Progenitor cell of endocrine pancreas (in vitro differentiated cells): Measurements from ENCODE around the gene KLHL17. TPM values are rescaled to one million over a fixed set of nuclear protein-coding genes. Genes with fewer than 3 reads are reported as not detected.

Experiments used
- DNase-seq: peaks from one replicate; pipeline ENCODE4 v3.0.0; 2021; ENCODE audit warnings: low spot score; ENCODE audit not compliant: unreplicated experiment
- H3K27ac Mint-ChIP-seq: 2 replicates; pipeline ENCODE4 v1.8.0; 2021; ENCODE audit warnings: mild to moderate bottlenecking, moderate library complexity, mixed read lengths
- H3K27me3 Mint-ChIP-seq: 2 replicates; pipeline ENCODE4 v1.8.0; 2021; ENCODE audit warnings: mixed read lengths
- H3K36me3 Mint-ChIP-seq: 2 replicates; pipeline ENCODE4 v1.8.0; 2022; ENCODE audit warnings: mixed read lengths; ENCODE audit not compliant: insufficient read depth
- H3K4me1 Mint-ChIP-seq: 2 replicates; pipeline ENCODE4 v1.8.0; 2021; ENCODE audit warnings: low read depth, mixed read lengths
- H3K4me3 Mint-ChIP-seq: 2 replicates; pipeline ENCODE4 v1.8.0; 2021; ENCODE audit warnings: low read depth, mild to moderate bottlenecking, moderate library complexity, mixed read lengths
- H3K9me3 Mint-ChIP-seq: 2 replicates; pipeline ENCODE4 v1.8.0; 2021; ENCODE audit warnings: low read depth, mixed read lengths
- total RNA-seq: library from RNA; stranded (reverse); gene quantifications from 2 replicates; pipeline ENCODE4 v1.2.1, GENCODE V29; 2021
- TF ChIP-seq, protein P1 (sequence below): fragments of 200-600 bp; sonication (generic); IDR thresholded peaks from one replicate; pipeline ENCODE4 v1.5.0; 2021; ENCODE audit warnings: antibody characterized with exemption, mild to moderate bottlenecking; ENCODE audit not compliant: unreplicated experiment

The KLHL17 gene
- total RNA-seq, 1 donor from 2014 or later, result 45.3 TPM

GRCh38 chr1:928825-929661 is 31.3 kb upstream of the KLHL17 start:
- peaks cover 61% of the 10 kb centered on the region for H3K27me3 Mint-ChIP-seq
- H3K4me3 Mint-ChIP-seq, result no peak overlapping the region

GRCh38 chr1:929712-930632 is 30.4 kb upstream of the KLHL17 start:
- TF ChIP-seq, protein P1, sequence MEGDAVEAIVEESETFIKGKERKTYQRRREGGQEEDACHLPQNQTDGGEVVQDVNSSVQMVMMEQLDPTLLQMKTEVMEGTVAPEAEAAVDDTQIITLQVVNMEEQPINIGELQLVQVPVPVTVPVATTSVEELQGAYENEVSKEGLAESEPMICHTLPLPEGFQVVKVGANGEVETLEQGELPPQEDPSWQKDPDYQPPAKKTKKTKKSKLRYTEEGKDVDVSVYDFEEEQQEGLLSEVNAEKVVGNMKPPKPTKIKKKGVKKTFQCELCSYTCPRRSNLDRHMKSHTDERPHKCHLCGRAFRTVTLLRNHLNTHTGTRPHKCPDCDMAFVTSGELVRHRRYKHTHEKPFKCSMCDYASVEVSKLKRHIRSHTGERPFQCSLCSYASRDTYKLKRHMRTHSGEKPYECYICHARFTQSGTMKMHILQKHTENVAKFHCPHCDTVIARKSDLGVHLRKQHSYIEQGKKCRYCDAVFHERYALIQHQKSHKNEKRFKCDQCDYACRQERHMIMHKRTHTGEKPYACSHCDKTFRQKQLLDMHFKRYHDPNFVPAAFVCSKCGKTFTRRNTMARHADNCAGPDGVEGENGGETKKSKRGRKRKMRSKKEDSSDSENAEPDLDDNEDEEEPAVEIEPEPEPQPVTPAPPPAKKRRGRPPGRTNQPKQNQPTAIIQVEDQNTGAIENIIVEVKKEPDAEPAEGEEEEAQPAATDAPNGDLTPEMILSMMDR, result no peak
- no peaks in the 10 kb centered on the region for H3K9me3 Mint-ChIP-seq
- no peak for DNase-seq
- H3K4me3 Mint-ChIP-seq, result no peak overlapping the region
- H3K27ac Mint-ChIP-seq, result no peak overlapping the region
- no peaks in the 10 kb centered on the region for H3K36me3 Mint-ChIP-seq
- peaks cover 3% of the 10 kb centered on the region for H3K4me1 Mint-ChIP-seq
- peaks cover 63% of the 10 kb centered on the region for H3K27me3 Mint-ChIP-seq

More at GRCh38 chr1:928825-929661, 31.3 kb upstream of the KLHL17 start:
- TF ChIP-seq, protein P1, result no peak
- Mint-ChIP-seq H3K36me3 (no peaks in the 10 kb centered on the region), H3K4me1 (peaks cover 1% of the 10 kb centered on the region), H3K27ac (no peak overlapping the region), H3K9me3 (no peaks in the 10 kb centered on the region)
- DNase-seq, result no peak

DNA sequence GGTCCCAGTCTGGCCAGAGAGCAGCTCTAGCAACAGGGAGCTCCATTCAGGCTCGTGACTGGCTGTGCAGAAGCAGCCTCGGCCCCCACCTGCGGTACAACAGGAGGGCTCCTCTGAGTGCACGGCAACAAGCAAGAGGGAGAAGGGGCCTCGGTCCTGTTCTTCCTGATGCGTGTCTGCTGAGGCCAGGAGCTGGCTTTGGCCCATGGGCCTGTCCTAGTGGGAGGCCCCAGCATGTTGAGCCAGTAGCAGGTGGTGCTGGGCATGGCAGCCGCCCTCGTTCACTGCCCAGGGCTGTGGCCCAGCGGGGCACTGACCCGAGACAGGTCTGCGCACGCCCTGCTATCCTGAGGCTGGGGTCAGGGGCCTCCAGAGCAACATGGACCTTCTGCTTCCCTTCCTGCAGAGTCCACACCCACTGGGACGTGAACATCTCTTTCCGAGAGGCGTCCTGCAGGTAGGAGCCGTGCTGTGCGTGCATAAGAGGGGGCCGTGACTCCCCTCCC is 29.7 kb upstream of the KLHL17 start:
- TF ChIP-seq, protein P1, result no peak
- no peak overlapping the region for H3K27ac Mint-ChIP-seq
- no peaks in the 10 kb centered on the region for H3K9me3 Mint-ChIP-seq
- no peak for DNase-seq
- peaks cover 70% of the 10 kb centered on the region for H3K27me3 Mint-ChIP-seq
- peaks cover 6% of the 10 kb centered on the region for H3K4me1 Mint-ChIP-seq
- H3K36me3 Mint-ChIP-seq, result no peaks in the 10 kb centered on the region
- H3K4me3 Mint-ChIP-seq, result no peak overlapping the region

DNA sequence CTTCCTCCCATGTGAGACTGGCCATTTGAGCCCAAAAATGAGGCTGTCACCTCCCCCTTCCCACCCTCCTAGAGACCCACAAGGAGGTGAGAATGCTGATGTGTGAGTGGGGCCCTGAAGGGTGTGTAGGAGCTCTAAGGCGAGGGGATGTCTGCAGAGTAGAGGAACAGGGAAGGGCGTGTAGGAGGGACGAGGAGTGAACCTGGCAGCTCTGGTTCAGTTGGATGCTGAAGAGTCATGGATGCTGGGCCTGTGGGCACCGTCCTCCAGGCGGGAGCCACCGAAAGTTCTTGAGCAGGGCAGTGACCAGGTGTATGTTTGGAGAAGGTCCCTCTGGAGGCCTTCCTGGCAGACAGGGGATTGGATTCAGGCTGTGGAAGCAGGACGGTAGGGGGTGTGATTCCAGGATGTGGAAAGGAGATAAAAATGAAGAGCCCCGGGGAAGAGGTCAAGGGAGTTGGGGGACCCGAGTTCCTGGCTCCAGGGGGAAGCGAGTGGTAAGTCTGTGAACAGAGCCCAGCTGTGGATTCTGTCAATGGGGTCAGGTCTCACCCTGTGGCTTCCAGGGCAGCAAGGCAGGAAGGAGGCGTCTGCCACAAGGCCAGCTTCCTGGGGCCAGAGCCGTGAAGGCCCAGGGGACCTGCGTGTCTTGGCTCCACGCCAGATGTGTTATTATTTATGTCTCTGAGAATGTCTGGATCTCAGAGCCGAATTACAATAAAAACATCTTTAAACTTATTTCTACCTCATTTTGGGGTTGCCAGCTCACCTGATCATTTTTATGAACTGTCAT is 28.8 kb upstream of the KLHL17 start:
- DNase-seq, result no peak
- Mint-ChIP-seq H3K27ac (no peak overlapping the region), H3K36me3 (no peaks in the 10 kb centered on the region), H3K27me3 (peaks cover 63% of the 10 kb centered on the region), H3K9me3 (no peaks in the 10 kb centered on the region), H3K4me1 (peaks cover 5% of the 10 kb centered on the region), H3K4me3 (no peak overlapping the region)
- TF ChIP-seq, protein P1, result no peak
